Erythroblast (primary cell): Measurements from ENCODE around the gene FAM13C.

Source experiments
- GATA1 ChIP-seq: IDR thresholded peaks from 2 replicates; pipeline ENCODE4 v1.6.1; 2011; ENCODE audit warnings: low read depth, mild to moderate bottlenecking, control low read depth, low read length, moderate library complexity
- POLR2A ChIP-seq: IDR thresholded peaks from 2 replicates; pipeline ENCODE4 v1.6.1; 2011; ENCODE audit warnings: mild to moderate bottlenecking, low read length

DNA sequence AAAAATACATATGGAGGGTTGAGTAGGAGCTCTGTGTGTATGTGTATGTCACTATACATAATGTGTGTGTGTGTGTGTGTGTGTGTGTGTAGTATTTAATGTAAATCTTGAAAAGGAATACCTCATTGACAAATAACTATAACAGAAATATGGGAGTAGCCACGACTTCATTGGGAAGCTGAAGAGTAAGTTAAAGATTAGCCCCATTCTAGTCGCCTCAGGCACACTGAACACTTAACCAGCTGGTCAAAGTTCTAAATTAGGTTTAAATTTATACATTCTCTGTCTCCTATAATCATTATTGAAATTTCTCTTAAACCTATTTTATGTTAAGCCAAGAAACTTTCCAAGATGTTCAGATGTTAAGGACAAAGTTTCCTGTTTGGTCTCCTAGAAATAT is 45.3 kb downstream of the FAM13C start:
- no peak for TF ChIP-seq POLR2A
- no peak for TF ChIP-seq GATA1
